ENCODE results near the gene SEC14L3. TPM values are rescaled to one million over a fixed set of nuclear protein-coding genes. Genes with fewer than 3 reads are reported as not detected.

SEC14L3 gene
- total RNA-seq, 1 experiment from 2014 or later = not detected

- Histone ChIP-seq H3K18ac (ENCODE audit: insufficient read length, low read depth, low read length) (no peak overlapping the region), H2AK5ac (ENCODE audit: insufficient read length, low read length) (no peak overlapping the region), H2BK12ac (ENCODE audit: insufficient read length, low read depth, low read length) (no peak overlapping the region), H3K27me3 (ENCODE audit: insufficient read depth, low read length) (no peaks in the 10 kb centered on the region), H3K4me2 (ENCODE audit: insufficient read depth, insufficient read length, low read length) (no peak overlapping the region), H3K9me3 (ENCODE audit: control insufficient read depth, low read depth, low read length) (no peaks in the 10 kb centered on the region), H3K79me2 (ENCODE audit: insufficient read depth, low read length) (no peaks in the 10 kb centered on the region), H2AFZ (ENCODE audit: low read length) (no peak overlapping the region), H3K23me2 (ENCODE audit: insufficient read length, low read depth, low read length, poor library complexity, severe bottlenecking) (no peaks in the 10 kb centered on the region), H2BK5ac (ENCODE audit: insufficient read length, low read length) (no peak overlapping the region), H2BK120ac (ENCODE audit: low read depth, low read length, poor library complexity, severe bottlenecking) (no peak overlapping the region), H2BK15ac (ENCODE audit: low read depth, low read length) (no peak overlapping the region), H4K91ac (ENCODE audit: insufficient read length, low read depth, low read length) (no peak overlapping the region), H3K56ac (ENCODE audit: insufficient read length, low read depth, low read length) (no peak overlapping the region), H2BK20ac (ENCODE audit: low read depth, low read length, poor library complexity, severe bottlenecking) (no peak overlapping the region), H3K79me1 (ENCODE audit: insufficient read depth, low read depth, low read length, poor library complexity, severe bottlenecking) (no peaks in the 10 kb centered on the region), H3K23ac (ENCODE audit: insufficient read length, low read depth, low read length) (no peak overlapping the region), H3K4ac (ENCODE audit: low read depth, low read length) (no peak overlapping the region), H3K9ac (ENCODE audit: extremely low read depth, insufficient read length, low read length) (no peak overlapping the region), H3K27ac (ENCODE audit: insufficient read length, low read depth, low read length) (no peak overlapping the region), H4K20me1 (ENCODE audit: control insufficient read depth, insufficient read depth, insufficient read length) (no peaks in the 10 kb centered on the region), H3K14ac (ENCODE audit: insufficient read depth, low read length) (no peak overlapping the region), H3T11ph (ENCODE audit: low read length) (no peak overlapping the region), H4K8ac (replicated peaks; ENCODE audit: insufficient read length, low read depth, low read length) (no peak overlapping the region), H4K5ac (ENCODE audit: insufficient read length, low read depth, low read length) (no peak overlapping the region), H3K4me1 (ENCODE audit: insufficient read depth, low read length) (no peaks in the 10 kb centered on the region)
- TF ChIP-seq, protein P1, sequence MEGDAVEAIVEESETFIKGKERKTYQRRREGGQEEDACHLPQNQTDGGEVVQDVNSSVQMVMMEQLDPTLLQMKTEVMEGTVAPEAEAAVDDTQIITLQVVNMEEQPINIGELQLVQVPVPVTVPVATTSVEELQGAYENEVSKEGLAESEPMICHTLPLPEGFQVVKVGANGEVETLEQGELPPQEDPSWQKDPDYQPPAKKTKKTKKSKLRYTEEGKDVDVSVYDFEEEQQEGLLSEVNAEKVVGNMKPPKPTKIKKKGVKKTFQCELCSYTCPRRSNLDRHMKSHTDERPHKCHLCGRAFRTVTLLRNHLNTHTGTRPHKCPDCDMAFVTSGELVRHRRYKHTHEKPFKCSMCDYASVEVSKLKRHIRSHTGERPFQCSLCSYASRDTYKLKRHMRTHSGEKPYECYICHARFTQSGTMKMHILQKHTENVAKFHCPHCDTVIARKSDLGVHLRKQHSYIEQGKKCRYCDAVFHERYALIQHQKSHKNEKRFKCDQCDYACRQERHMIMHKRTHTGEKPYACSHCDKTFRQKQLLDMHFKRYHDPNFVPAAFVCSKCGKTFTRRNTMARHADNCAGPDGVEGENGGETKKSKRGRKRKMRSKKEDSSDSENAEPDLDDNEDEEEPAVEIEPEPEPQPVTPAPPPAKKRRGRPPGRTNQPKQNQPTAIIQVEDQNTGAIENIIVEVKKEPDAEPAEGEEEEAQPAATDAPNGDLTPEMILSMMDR (conservative IDR thresholded peaks at IDR 0.05) = no peak
- Mint-ChIP-seq H3K27me3 (ENCODE audit: low read depth) (peaks cover 8% of the 10 kb centered on the region; the same call in 1 of the 2 replicates), H3K9me3 (no peaks in the 10 kb centered on the region; a peak in 1 of 5 replicates), H3K4me1 (peaks cover 4 to 12% of the 10 kb centered on the region in 2 experiments), H3K36me3 (ENCODE audit: insufficient read depth in 1 of 3, low read depth in 3 of 3) (no peaks in the 10 kb centered on the region), H3K27ac (no peak overlapping the region), H3K4me3 (no peak overlapping the region)
- DNase-seq = no peak
- WGBS (ENCODE audit: extremely low coverage, insufficient read length, low lambda C conversion rate) = no CpG with 5 or more reads among the region's 2 CpGs
These were observed 8.2 kb upstream of the SEC14L3 start for GRCh38 chr22:30479981-30480380.

All from H9 (cell line).